Thyroid gland (tissue), 4 donors: ENCODE data around the gene NCKAP5.

Source experiments
- POLR2A ChIP-seq, 2 donors: fragments of 450-650 bp; IDR thresholded peaks; one replicate each; pipeline ENCODE4 v1.6.1; 2017; ENCODE audit warnings: antibody characterized with exemption in 2 of 2, mild to moderate bottlenecking in 2 of 2, moderate library complexity in 1 of 2
- TF ChIP-seq, protein P1 (sequence below), 6 experiments: fragments of 200-600 bp in 3 of 6; fragments of 450-650 bp in 3 of 6; sonication (generic) in 3 of 6; IDR thresholded peaks; one replicate each; pipeline ENCODE4 v1.5.1; 2016 to 2019; ENCODE audit warnings: antibody characterized with exemption in 6 of 6, mild to moderate bottlenecking in 2 of 6, inconsistent platforms in 1 of 6, moderate library complexity in 1 of 6

DNA sequence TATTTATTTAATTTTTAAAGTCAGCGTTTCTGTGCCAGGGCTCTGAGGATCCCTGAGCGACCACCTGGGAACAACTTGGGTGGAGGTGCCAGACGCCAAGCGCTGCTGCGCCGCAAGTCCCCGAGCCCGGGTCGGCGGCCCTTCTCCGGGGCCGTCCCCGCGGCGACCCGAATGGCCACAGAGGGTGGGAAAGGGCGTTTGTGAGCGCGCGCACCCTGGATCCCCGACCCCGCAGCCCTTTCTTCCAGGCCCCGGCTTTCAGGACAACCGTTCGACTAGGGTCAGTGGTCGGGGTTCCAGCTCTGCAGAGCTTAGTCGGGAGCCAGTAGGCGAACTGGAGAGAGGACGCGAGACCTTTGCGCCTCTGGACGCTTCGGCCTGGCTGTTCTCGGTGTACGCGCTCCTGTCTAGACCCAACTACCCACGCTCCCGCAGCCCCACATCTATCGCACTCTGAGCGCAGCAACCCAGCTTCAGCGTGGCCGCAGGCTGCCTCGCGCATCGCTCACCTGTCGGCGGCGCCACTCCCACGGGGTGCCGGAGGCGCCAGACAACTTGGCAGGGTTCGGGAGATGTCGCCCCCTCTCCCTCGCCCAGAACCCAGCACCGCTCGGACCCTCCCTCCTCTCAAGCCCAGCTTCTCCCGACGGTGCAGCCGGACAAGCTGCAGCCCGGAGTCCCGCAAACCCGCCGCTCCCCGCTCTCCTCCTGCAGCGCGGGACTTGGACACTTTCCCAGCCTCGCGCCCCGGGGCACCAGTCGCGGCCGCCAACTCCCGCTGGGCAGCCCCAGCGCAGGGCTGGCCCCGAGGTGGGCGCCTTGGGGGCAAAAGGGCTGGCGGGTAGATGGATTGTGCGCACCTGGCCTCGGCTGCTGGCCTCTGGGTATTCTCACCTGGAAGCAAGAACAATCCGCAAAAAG lies 899.0 kb downstream of the NCKAP5 start:
- TF ChIP-seq, protein P1, sequence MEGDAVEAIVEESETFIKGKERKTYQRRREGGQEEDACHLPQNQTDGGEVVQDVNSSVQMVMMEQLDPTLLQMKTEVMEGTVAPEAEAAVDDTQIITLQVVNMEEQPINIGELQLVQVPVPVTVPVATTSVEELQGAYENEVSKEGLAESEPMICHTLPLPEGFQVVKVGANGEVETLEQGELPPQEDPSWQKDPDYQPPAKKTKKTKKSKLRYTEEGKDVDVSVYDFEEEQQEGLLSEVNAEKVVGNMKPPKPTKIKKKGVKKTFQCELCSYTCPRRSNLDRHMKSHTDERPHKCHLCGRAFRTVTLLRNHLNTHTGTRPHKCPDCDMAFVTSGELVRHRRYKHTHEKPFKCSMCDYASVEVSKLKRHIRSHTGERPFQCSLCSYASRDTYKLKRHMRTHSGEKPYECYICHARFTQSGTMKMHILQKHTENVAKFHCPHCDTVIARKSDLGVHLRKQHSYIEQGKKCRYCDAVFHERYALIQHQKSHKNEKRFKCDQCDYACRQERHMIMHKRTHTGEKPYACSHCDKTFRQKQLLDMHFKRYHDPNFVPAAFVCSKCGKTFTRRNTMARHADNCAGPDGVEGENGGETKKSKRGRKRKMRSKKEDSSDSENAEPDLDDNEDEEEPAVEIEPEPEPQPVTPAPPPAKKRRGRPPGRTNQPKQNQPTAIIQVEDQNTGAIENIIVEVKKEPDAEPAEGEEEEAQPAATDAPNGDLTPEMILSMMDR (IDR thresholded peaks at IDR 0.05) = no peak
- TF ChIP-seq POLR2A (IDR thresholded peaks at IDR 0.05) = no peak
